DOHH2 (cell line): Measurements from ENCODE around the gene AIFM1.

Experiments
- H3F3A ChIP-seq: fragments of 200-600 bp; sonication (generic), shearing (Covaris generic); 2 replicates; pipeline ENCODE4 v1.6.0; 2016; ENCODE audit warnings: antibody characterized with exemption, mild to moderate bottlenecking; ENCODE audit not compliant: control insufficient read depth, insufficient read depth
- H3K27ac ChIP-seq: fragments of 200-600 bp; sonication (generic); 2 replicates; pipeline ENCODE4 v1.5.1; 2014; ENCODE audit warnings: low read depth, mild to moderate bottlenecking, low read length, moderate library complexity
- H3K27me3 ChIP-seq: fragments of 200-600 bp; sonication (generic); 2 replicates; pipeline ENCODE4 v1.6.1; 2014; ENCODE audit warnings: mild to moderate bottlenecking, low read length, mixed read lengths; ENCODE audit not compliant: control insufficient read depth
- H3K36me3 ChIP-seq: fragments of 200-600 bp; sonication (generic); 2 replicates; pipeline ENCODE4 v1.6.1; 2014; ENCODE audit warnings: mild to moderate bottlenecking, low read length, moderate library complexity, mixed read lengths; ENCODE audit not compliant: control insufficient read depth
- H3K4me1 ChIP-seq: fragments of 200-600 bp; sonication (generic); 2 replicates; pipeline ENCODE4 v1.6.1; 2014; ENCODE audit warnings: mild to moderate bottlenecking, low read length, mixed read lengths; ENCODE audit not compliant: control insufficient read depth
- H3K4me2 ChIP-seq: fragments of 200-600 bp; sonication (generic); 2 replicates; pipeline ENCODE4 v1.6.0; 2014; ENCODE audit warnings: mild to moderate bottlenecking, low read length, moderate library complexity
- H3K4me3 ChIP-seq: fragments of 200-600 bp; sonication (generic); 2 replicates; pipeline ENCODE4 v1.5.1; 2014; ENCODE audit warnings: mild to moderate bottlenecking, low read length, mixed read lengths
- H3K79me2 ChIP-seq: fragments of 200-600 bp; sonication (generic); 2 replicates; pipeline ENCODE4 v1.6.1; 2014; ENCODE audit warnings: mild to moderate bottlenecking, low read length, mixed read lengths; ENCODE audit not compliant: control insufficient read depth
- H3K9me2 ChIP-seq: fragments of 200-600 bp; sonication (generic); replicated peaks from 2 replicates; pipeline ENCODE4 v1.6.1; 2014; ENCODE audit warnings: mild to moderate bottlenecking, low read length, mixed read lengths; ENCODE audit not compliant: control insufficient read depth
- H3K9me3 ChIP-seq: fragments of 200-600 bp; sonication (generic); 2 replicates; pipeline ENCODE4 v1.6.1; 2014; ENCODE audit warnings: antibody characterized with exemption, low read length, mixed read lengths; ENCODE audit not compliant: control insufficient read depth, insufficient read depth
- H4K20me1 ChIP-seq: fragments of 200-600 bp; sonication (generic); 2 replicates; pipeline ENCODE4 v1.6.0; 2014; ENCODE audit warnings: low read depth, mild to moderate bottlenecking, antibody characterized with exemption, low read length, moderate library complexity; ENCODE audit not compliant: control insufficient read depth, insufficient read depth
- CTCF ChIP-seq: fragments of 200-600 bp; sonication (generic); IDR thresholded peaks from one replicate; pipeline ENCODE4 v1.5.1; 2014; ENCODE audit warnings: antibody characterized with exemption, mild to moderate bottlenecking, low read depth, low read length; ENCODE audit not compliant: poor library complexity, severe bottlenecking
- EZH2phosphoT487 ChIP-seq: fragments of 200-600 bp; sonication (generic); IDR thresholded peaks from 2 replicates; pipeline ENCODE4 v1.6.1; 2017; ENCODE audit warnings: borderline replicate concordance, mild to moderate bottlenecking, antibody characterized with exemption, low read length, moderate library complexity, mixed read lengths

Gene AIFM1

GRCh38 chrX:130130990-130131389 lies 34.7 kb downstream of the AIFM1 start:
- Histone ChIP-seq H3K9me3 (no peaks in the 10 kb centered on the region), H3K27me3 (no peaks in the 10 kb centered on the region), H3K27ac (no peak overlapping the region), H3K4me1 (no peaks in the 10 kb centered on the region), H3F3A (no peaks in the 10 kb centered on the region), H3K79me2 (no peaks in the 10 kb centered on the region), H3K4me2 (no peak overlapping the region), H3K36me3 (peaks cover 37% of the 10 kb centered on the region), H3K9me2 (no peaks in the 10 kb centered on the region), H4K20me1 (no peaks in the 10 kb centered on the region), H3K4me3 (no peak overlapping the region)
- TF ChIP-seq CTCF (no peak), EZH2phosphoT487 (no peak)

DNA sequence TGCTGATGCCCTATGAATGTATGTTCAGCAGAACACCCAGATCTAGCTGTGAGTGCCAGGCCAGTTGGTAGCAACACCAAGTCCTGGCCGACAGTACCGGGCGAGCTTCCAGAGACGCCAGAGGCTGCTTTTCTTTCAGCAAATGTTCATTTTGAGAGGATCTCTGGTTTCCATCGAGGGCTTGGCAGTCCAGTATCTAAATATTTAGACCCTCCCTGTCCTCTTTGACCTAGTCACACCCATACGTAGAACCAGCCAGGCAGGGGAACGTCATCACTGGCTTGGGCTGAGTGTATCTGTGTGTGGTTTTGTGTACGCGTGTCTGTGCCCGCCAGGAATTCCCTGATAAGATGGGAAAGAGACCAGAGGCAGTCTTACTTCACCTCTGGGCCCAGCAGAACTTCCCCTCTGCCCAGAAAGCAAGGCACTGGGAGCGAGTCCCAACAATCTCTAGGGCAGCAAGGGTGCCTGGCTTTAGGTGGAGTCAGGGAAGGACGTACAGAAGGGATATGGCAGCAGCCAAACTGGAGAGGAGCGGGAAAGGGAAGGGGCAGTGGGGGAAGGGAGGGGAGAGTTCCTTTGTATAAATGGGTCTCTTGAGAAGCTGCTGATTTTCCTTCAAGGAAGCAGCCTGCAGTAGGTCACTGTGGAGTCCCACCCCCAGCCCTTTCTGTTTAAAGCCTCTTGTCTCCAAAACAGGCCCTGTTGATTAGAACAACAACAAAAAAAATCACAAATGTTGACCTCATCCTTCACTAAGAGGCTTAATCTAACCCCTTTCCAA lies 40.4 kb downstream of the AIFM1 start:
- no peaks in the 10 kb centered on the region for H3K27me3 ChIP-seq

DNA sequence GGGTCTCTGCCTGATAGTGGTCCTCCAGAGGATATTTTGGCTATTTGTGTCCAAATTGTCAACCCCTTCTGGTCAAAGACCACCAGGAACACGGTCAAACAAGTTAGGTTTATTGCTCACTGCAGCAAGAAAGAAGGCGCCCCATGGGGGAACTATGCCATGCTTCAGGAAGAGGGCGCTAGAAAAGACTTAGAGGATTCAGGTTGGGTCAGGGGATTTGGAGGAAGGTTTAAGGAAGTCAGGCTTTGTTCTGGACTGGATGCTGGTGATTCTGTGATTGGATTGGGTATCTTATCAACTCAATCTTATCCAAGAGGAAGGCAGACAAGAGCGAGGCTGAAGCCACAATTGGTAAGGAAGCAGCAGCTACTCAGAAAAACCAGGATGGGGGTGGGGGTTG lies 41.1 kb downstream of the AIFM1 start:
- no peak overlapping the region for H3K4me2 ChIP-seq
- no peaks in the 10 kb centered on the region for H3K27me3 ChIP-seq
- no peak overlapping the region for H3K27ac ChIP-seq
- peaks cover 8% of the 10 kb centered on the region; the same call in 1 of the 2 replicates for H3K36me3 ChIP-seq
- H3K4me1 ChIP-seq: peaks cover 18% of the 10 kb centered on the region
- no peaks in the 10 kb centered on the region for H3K9me2 ChIP-seq
- H4K20me1 ChIP-seq: no peaks in the 10 kb centered on the region
- no peaks in the 10 kb centered on the region for H3K79me2 ChIP-seq
- no peaks in the 10 kb centered on the region for H3K9me3 ChIP-seq
- H3F3A ChIP-seq: no peaks in the 10 kb centered on the region
- H3K4me3 ChIP-seq: no peak overlapping the region
- TF ChIP-seq CTCF: no peak
- TF ChIP-seq EZH2phosphoT487: no peak

More for the DNA sequence above, 40.4 kb downstream of the AIFM1 start:
- H3K4me3 ChIP-seq: no peak overlapping the region
- H4K20me1 ChIP-seq: no peaks in the 10 kb centered on the region
- H3K9me2 ChIP-seq: no peaks in the 10 kb centered on the region
- peaks cover 15% of the 10 kb centered on the region; the same call in 1 of the 2 replicates for H3K36me3 ChIP-seq
- H3K4me2 ChIP-seq: no peak overlapping the region
- H3K79me2 ChIP-seq: no peaks in the 10 kb centered on the region
- no peaks in the 10 kb centered on the region for H3F3A ChIP-seq
- H3K4me1 ChIP-seq: peaks cover 11% of the 10 kb centered on the region
- H3K9me3 ChIP-seq: no peaks in the 10 kb centered on the region
- no peak overlapping the region for H3K27ac ChIP-seq
- TF ChIP-seq CTCF: no peak
- no peak for TF ChIP-seq EZH2phosphoT487
